GM12891 (cell line): ENCODE results near the gene BTF3.

Experiments
- PAX5 ChIP-seq: IDR thresholded peaks from 2 replicates; pipeline ENCODE4 v1.6.1; 2011; ENCODE audit warnings: low read length, moderate library complexity, mild to moderate bottlenecking; ENCODE audit not compliant: insufficient read depth, severe bottlenecking
- POLR2A ChIP-seq: IDR thresholded peaks from 2 replicates; pipeline ENCODE4 v1.6.1; 2011; ENCODE audit warnings: low read depth, low read length, control low read depth
- POLR2AphosphoS5 ChIP-seq: IDR thresholded peaks from 2 replicates; pipeline ENCODE4 v1.6.1; 2011; ENCODE audit warnings: low read depth, low read length, control low read depth
- TAF1 ChIP-seq: IDR thresholded peaks from 2 replicates; pipeline ENCODE4 v1.6.1; 2011; ENCODE audit warnings: low read depth, low read length, control low read depth

DNA sequence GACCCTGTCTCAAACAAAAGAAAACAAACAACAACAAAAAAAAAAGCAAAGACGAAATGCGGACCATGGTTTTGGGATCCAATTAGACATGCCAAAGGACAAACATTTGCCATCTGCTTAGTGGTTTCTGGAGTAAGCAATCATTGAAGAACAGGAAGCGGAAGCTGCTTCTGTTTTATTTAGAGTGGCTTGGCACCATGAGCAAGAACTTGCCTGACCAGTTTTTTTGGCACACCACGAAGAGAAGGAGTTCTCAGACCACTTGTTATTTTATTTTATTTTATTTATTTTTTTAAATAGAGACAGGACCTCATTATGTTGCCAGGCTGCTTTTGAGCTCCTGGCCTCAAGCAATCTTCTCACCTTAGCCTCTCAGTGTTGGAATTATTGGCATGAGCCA is 17.0 kb downstream of the BTF3 start:
- TF ChIP-seq TAF1 (no peak), POLR2AphosphoS5 (no peak), POLR2A (no peak), PAX5 (no peak)
